Measurements from ENCODE around the gene IL17RD. TPM values are rescaled to one million over a fixed set of nuclear protein-coding genes. Genes with fewer than 3 reads are reported as not detected.
A peak's percentile ranks its signal among the peaks of the same experiment; 100 is the strongest.

The IL17RD gene
- total and polyA plus RNA-seq, 10 of the 15 experiments (the other 5 are each of a cell fraction or from before 2014, with no cell fraction given), result 0.01 to 0.08 (median 0.04) TPM; not detected in 3

DNA sequence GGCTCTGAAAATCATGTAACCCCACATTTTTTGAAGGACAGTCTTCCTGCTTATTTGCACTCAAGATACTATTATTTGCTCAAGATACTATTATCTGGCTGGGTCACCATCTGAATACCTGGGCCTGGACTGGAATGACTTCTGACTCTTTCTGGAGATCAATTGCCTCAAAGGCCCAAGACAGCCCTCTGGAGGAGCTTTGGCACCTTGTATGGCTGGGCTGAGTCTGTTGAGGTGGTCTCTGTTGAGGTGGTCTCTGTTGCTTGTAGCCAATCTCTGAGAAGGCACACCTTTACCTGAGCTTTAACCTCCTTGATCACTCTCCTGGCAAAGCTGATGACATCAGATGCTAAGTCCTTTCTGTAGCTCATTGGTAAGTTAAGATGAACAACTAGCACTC is 71.7 kb downstream of the IL17RD start:
- H2AFZ ChIP-seq (ENCODE audit: control insufficient read depth, low read depth, low read length), result no peak overlapping the region

More for the DNA sequence above, 71.7 kb downstream of the IL17RD start:
- RAD21 ChIA-PET (ENCODE audit: unreplicated experiment), result interaction anchor here (0.8 to 1.7 kb wide), 4 partner anchors 77 to 104 kb away, joined by 3 to 7 read pairs (median 4); no protein-coding TSS in a partner anchor
- no peak for ATAC-seq
- no peak for DNase-seq (ENCODE audit: low read depth, low spot score)
- CTCF ChIA-PET, result interaction anchor here (0.6 to 3.6 kb wide), 12 partner anchors 16 to 391 kb away, joined by 3 to 38 read pairs (median 4); no protein-coding TSS in a partner anchor
- intact Hi-C loops (cut with micrococcal nuclease; ENCODE audit: unreplicated experiment) (loop anchor here (1.0 kb wide), 1 partner anchor 98 kb away; no protein-coding TSS in a partner anchor), in situ Hi-C loops (cut with MboI) (no loop called here)
- BruUV-seq (replicated peaks), result no TSS peak
- Histone ChIP-seq H3K4me1 (ENCODE audit: control insufficient read depth, insufficient read depth, low read length) (no peaks in the 10 kb centered on the region), H3K4me2 (ENCODE audit: control insufficient read depth, insufficient read depth) (no peak overlapping the region), H3K27me3 (replicated peaks in 1 of 2; ENCODE audit: control insufficient read depth in 2 of 2, insufficient read depth in 2 of 2, low read length in 1 of 2) (no peaks in the 10 kb centered on the region; a peak in 1 of 4 replicates), H3K4me3 (no peak overlapping the region), H3K9ac (ENCODE audit: control insufficient read depth, insufficient read depth, low read length) (no peak overlapping the region), H3K79me2 (ENCODE audit: control insufficient read depth, insufficient read depth, low read length) (no peaks in the 10 kb centered on the region), H3K36me3 (ENCODE audit: control insufficient read depth in 2 of 2, insufficient read depth in 2 of 2, low read length in 1 of 2) (no peaks in the 10 kb centered on the region), H3K9me3 (replicated peaks; ENCODE audit: control insufficient read depth, insufficient read depth, low read length) (no peaks in the 10 kb centered on the region), H3K27ac (ENCODE audit: control insufficient read depth, insufficient read depth) (no peak overlapping the region), H4K20me1 (ENCODE audit: control insufficient read depth, insufficient read depth) (no peaks in the 10 kb centered on the region)
- TF ChIP-seq ZBTB33 (IDR thresholded peaks at IDR 0.05) (no peak), WRNIP1 (IDR thresholded peaks at IDR 0.05; ENCODE audit: borderline replicate concordance, low read depth, low read length) (no peak), CTCF (IDR thresholded peaks at IDR 0.05 in 2 of 3, conservative IDR thresholded peaks at IDR 0.05 in 1 of 3; ENCODE audit: control insufficient read depth in 2 of 3, extremely low read depth in 1 of 3, insufficient read depth in 1 of 3, low read depth in 3 of 3, low read length in 3 of 3) (peak in 2 of 3 experiments; percentile 13 to 29; a peak in 2 of 6 replicates), SMC3 (IDR thresholded peaks at IDR 0.05; ENCODE audit: borderline replicate concordance, low read length) (peak; percentile 13; the same call in 1 of the 2 replicates), ZNF24 (IDR thresholded peaks at IDR 0.05) (no peak), NFYA (IDR thresholded peaks at IDR 0.05; ENCODE audit: borderline replicate concordance, low read depth, low read length) (no peak), MEF2A (IDR thresholded peaks at IDR 0.05; ENCODE audit: insufficient read depth, low read depth, low read length) (no peak), ESRRA (IDR thresholded peaks at IDR 0.05; ENCODE audit: low read length) (no peak), RAD21 (IDR thresholded peaks at IDR 0.05; ENCODE audit: insufficient read depth, low read depth, low read length) (peak; percentile 60)
- POLR2A ChIA-PET, result no interaction called here
- FAIRE-seq, result no peak
- SMC1A ChIA-PET (ENCODE audit: uncharacterized antibody, unreplicated experiment), result interaction anchor here (0.6 to 1.5 kb wide), 9 partner anchors 10 to 849 kb away, joined by 3 to 7 read pairs (median 3); no protein-coding TSS in a partner anchor

Data from GM12878 (cell line).